ENCODE measurements around the gene SEC14L5. TPM values are rescaled to one million over a fixed set of nuclear protein-coding genes. Genes with fewer than 3 reads are reported as not detected.
A peak's percentile ranks its signal among the peaks of the same experiment; 100 is the strongest.

The SEC14L5 gene
- total and polyA plus RNA-seq, 10 of the 15 experiments (the other 5 are each of a cell fraction or from before 2014, with no cell fraction given), result 0.01 TPM; not detected in 9

DNA sequence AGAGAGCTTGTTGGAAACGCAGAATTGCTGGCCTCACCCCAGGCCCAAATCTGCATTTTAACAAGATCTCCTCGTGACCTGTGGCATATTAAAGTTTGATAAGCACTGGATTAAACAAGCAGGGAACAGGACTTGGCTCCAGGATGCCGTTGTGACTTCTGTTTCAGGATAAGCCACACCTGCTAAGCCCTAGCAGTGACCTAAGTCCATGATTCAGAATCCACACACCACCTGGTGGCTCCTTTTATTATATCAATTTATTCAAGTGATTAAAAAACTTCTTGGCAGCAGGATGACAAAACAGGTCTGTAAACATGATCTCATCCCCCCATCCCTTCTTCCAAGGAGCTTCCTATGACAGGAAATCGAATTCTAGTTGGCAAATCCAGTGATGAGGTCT is 66.5 kb downstream of the SEC14L5 start (continued):
- TF ChIP-seq EZH2 (IDR thresholded peaks at IDR 0.05; ENCODE audit: borderline replicate concordance, control insufficient read depth, low read depth, low read length), result no peak
- TF ChIP-seq HDAC2 (IDR thresholded peaks at IDR 0.05), result no peak
- TF ChIP-seq KDM1A (IDR thresholded peaks at IDR 0.05; ENCODE audit: borderline replicate concordance), result no peak
- TF ChIP-seq PAX5 (IDR thresholded peaks at IDR 0.05; ENCODE audit: borderline replicate concordance, low read depth, low read length), result no peak
- TF ChIP-seq ZSCAN29 (IDR thresholded peaks at IDR 0.05), result no peak
- no peak for TF ChIP-seq IKZF2 (IDR thresholded peaks at IDR 0.05)
- no peak for TF ChIP-seq WRNIP1 (IDR thresholded peaks at IDR 0.05; ENCODE audit: borderline replicate concordance, low read depth, low read length)
- TF ChIP-seq, protein P1, sequence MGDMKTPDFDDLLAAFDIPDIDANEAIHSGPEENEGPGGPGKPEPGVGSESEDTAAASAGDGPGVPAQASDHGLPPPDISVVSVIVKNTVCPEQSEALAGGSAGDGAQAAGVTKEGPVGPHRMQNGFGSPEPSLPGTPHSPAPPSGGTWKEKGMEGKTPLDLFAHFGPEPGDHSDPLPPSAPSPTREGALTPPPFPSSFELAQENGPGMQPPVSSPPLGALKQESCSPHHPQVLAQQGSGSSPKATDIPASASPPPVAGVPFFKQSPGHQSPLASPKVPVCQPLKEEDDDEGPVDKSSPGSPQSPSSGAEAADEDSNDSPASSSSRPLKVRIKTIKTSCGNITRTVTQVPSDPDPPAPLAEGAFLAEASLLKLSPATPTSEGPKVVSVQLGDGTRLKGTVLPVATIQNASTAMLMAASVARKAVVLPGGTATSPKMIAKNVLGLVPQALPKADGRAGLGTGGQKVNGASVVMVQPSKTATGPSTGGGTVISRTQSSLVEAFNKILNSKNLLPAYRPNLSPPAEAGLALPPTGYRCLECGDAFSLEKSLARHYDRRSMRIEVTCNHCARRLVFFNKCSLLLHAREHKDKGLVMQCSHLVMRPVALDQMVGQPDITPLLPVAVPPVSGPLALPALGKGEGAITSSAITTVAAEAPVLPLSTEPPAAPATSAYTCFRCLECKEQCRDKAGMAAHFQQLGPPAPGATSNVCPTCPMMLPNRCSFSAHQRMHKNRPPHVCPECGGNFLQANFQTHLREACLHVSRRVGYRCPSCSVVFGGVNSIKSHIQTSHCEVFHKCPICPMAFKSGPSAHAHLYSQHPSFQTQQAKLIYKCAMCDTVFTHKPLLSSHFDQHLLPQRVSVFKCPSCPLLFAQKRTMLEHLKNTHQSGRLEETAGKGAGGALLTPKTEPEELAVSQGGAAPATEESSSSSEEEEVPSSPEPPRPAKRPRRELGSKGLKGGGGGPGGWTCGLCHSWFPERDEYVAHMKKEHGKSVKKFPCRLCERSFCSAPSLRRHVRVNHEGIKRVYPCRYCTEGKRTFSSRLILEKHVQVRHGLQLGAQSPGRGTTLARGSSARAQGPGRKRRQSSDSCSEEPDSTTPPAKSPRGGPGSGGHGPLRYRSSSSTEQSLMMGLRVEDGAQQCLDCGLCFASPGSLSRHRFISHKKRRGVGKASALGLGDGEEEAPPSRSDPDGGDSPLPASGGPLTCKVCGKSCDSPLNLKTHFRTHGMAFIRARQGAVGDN (IDR thresholded peaks at IDR 0.05), result no peak

DNA sequence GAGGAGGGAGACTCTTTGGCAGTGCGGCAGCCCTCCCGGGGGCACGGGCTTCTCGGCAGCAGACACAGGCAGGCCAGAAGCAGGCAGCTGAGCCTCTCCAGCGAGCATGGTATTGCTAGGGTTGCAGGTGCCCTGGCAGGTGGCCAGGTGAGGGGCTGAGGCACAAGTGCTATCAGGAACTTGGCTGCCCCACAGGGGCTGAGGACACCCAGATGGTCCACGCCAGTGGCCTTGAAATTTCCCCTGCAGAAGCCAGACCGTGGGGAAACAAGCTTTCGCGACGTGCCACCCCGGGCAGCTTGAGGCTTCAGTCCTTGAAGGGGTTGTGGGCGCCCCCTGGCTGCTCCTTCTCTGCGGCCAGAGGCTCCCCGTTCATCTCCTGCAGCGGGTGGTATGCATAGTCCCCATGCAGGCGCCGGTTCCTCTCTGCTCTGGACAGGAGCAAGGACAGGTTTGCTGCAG is 67.1 kb downstream of the SEC14L5 start:
- Histone ChIP-seq H3K4me2 (ENCODE audit: control insufficient read depth, insufficient read depth) (no peak overlapping the region), H4K20me1 (ENCODE audit: control insufficient read depth, insufficient read depth) (no peaks in the 10 kb centered on the region), H2AFZ (ENCODE audit: control insufficient read depth, low read depth, low read length) (no peak overlapping the region), H3K4me1 (ENCODE audit: control insufficient read depth, insufficient read depth, low read length) (no peaks in the 10 kb centered on the region), H3K27ac (ENCODE audit: control insufficient read depth, insufficient read depth) (no peak overlapping the region), H3K4me3 (no peak overlapping the region), H3K36me3 (ENCODE audit: control insufficient read depth in 2 of 2, insufficient read depth in 2 of 2, low read length in 1 of 2) (no peaks in the 10 kb centered on the region), H3K27me3 (replicated peaks in 1 of 2; ENCODE audit: control insufficient read depth in 2 of 2, insufficient read depth in 2 of 2, low read length in 1 of 2) (no peaks in the 10 kb centered on the region), H3K9ac (ENCODE audit: control insufficient read depth, insufficient read depth, low read length) (no peak overlapping the region), H3K9me3 (replicated peaks; ENCODE audit: control insufficient read depth, insufficient read depth, low read length) (no peaks in the 10 kb centered on the region), H3K79me2 (ENCODE audit: control insufficient read depth, insufficient read depth, low read length) (no peaks in the 10 kb centered on the region)
- in situ Hi-C loops (cut with MboI), result no loop called here
- DNase-seq (ENCODE audit: low read depth, low spot score) (no peak), ATAC-seq (peak; percentile 28; the same call in 1 of the 3 replicates), FAIRE-seq (no peak)
- ChIA-PET SMC1A (ENCODE audit: uncharacterized antibody, unreplicated experiment) (interaction anchor here (0.6 kb wide), 1 partner anchor 15 kb away, joined by 3 read pairs; no protein-coding TSS in a partner anchor), RAD21 (ENCODE audit: unreplicated experiment) (no interaction called here), CTCF (no interaction called here), POLR2A (no interaction called here)
- 70% methylated on average over 17 of the region's 17 CpGs for WGBS (ENCODE audit: insufficient coverage, insufficient replicate concordance, low lambda C conversion rate, missing lambda C conversion rate)
- no TSS peak for BruUV-seq (replicated peaks)
- intact Hi-C loops (cut with micrococcal nuclease; ENCODE audit: unreplicated experiment), result no loop called here
- TF ChIP-seq, protein P2, sequence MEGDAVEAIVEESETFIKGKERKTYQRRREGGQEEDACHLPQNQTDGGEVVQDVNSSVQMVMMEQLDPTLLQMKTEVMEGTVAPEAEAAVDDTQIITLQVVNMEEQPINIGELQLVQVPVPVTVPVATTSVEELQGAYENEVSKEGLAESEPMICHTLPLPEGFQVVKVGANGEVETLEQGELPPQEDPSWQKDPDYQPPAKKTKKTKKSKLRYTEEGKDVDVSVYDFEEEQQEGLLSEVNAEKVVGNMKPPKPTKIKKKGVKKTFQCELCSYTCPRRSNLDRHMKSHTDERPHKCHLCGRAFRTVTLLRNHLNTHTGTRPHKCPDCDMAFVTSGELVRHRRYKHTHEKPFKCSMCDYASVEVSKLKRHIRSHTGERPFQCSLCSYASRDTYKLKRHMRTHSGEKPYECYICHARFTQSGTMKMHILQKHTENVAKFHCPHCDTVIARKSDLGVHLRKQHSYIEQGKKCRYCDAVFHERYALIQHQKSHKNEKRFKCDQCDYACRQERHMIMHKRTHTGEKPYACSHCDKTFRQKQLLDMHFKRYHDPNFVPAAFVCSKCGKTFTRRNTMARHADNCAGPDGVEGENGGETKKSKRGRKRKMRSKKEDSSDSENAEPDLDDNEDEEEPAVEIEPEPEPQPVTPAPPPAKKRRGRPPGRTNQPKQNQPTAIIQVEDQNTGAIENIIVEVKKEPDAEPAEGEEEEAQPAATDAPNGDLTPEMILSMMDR (IDR thresholded peaks at IDR 0.05 in 2 of 3, conservative IDR thresholded peaks at IDR 0.05 in 1 of 3; ENCODE audit: control insufficient read depth in 2 of 3, extremely low read depth in 1 of 3, insufficient read depth in 1 of 3, low read depth in 3 of 3, low read length in 3 of 3), result peak; percentile 8 to 29 (median 18); a peak in 2 of 6 replicates
- no peak for TF ChIP-seq NFIC (IDR thresholded peaks at IDR 0.05; ENCODE audit: low read depth, low read length)

Measured in GM12878 (cell line).